Skeletal muscle cell (primary cell): ENCODE data around the gene LDLRAD3.
A peak's percentile ranks its signal among the peaks of the same experiment; 100 is the strongest.

ENCODE experiments used
- DNase-seq: peaks from one replicate; pipeline ENCODE4 v3.0.0-alpha.2; 2010; ENCODE audit warnings: low read depth
- H3K4me3 ChIP-seq: 2 replicates; pipeline ENCODE4 v1.5.1; 2011; ENCODE audit warnings: low read depth, mild to moderate bottlenecking, control low read depth, low read length, moderate library complexity

LDLRAD3 gene

GRCh38 chr11:35923452-35923851, 20.4 kb upstream of the LDLRAD3 start:
- DNase-seq: no peak
- H3K4me3 ChIP-seq: no peak overlapping the region

DNA sequence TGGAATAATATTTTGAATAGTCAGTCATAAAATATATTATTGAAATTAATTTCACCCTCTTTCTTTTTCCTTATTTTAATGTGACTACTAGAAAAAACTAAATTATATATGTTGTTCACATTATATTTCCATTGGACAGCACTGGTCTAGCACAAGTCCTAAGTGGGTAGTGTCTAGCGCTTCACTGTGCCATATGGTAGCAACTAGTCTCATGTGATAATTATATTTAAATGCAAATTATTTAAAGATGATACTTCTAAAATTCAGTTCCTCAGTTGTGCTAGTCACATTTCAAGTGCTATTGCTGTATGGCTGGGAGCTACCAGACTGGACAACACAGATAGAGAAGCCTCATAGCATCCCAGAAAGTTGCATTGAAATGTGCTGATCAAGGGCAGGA, 19.1 kb upstream of the LDLRAD3 start:
- no peak overlapping the region for H3K4me3 ChIP-seq
- no peak for DNase-seq

GRCh38 chr11:35927104-35927503, 16.8 kb upstream of the LDLRAD3 start:
- DNase-seq: no peak
- H3K4me3 ChIP-seq: no peak overlapping the region

DNA sequence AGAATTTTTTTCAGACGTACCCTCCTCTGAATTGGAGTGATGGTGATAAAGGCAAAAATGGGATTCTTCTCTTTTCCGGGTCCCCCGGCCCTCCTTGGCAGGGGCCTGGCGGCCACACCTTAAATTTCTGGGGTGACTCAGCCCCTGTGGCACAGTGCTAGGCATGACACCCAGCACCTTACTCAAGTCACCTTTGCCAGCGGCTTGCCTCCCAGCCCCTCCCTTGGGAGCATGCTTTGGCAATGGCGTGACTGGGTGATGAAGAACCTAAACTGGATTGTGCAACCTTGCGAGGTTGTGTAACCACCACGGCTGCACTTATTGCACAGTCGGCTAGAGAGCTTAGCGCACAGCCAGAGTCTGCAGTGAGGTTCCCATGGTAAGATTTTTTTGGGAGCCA, 16.2 kb upstream of the LDLRAD3 start:
- no peak overlapping the region for H3K4me3 ChIP-seq
- DNase-seq: peak; percentile 69

GRCh38 chr11:35928688-35929395, 15.0 kb upstream of the LDLRAD3 start:
- H3K4me3 ChIP-seq: no peak overlapping the region
- DNase-seq: no peak

GRCh38 chr11:35930466-35930865, 13.4 kb upstream of the LDLRAD3 start:
- H3K4me3 ChIP-seq: no peak overlapping the region
- DNase-seq: no peak

DNA sequence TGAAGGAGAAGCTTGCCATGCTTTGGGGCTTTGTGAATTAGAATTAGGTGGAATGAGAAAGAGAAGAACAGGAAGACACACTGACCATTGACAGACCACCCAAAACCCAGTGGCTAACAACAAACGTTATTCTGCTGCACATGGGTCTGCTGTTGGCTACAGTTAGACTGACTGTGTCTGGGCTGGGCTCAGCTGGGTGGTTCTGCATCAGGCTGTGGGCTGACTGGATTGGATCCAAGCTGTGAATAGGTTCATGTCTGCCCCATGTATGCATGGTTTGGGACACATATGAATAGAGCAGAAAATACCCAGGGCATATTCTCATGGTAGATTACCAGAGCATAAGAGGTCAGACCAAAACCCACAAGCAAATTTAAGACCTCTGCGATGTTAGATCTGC, 11.7 kb upstream of the LDLRAD3 start:
- H3K4me3 ChIP-seq: no peak overlapping the region
- no peak for DNase-seq

DNA sequence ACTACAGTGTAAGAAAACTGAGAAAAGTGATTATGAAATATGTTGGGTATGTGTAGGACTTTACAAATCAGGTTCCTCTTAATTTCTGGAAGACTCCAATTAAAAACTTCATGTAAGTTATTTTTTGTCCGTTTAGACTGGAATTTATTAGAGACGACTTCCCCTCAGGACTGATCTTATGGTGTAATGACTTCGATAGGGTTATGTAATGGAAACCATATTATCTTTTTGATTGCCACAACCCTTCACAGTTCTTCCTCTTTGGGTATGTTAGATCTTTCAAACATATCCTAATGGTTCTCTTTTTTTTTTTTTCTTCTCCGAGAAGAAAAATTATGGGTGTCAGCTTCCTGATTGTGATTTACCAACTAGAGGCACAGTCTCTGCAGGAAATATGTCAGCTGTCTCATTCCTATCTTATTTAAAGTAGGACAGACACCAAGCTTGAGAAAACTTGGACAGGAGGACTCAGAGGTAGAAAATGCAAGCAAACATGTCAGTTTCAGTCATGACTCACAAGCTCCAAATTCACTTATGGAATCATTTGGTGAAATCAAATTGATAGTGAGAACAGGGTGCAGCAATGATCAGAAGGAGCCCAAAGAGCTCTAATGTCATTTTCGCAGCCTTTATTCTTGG, 11.1 kb upstream of the LDLRAD3 start:
- no peak for DNase-seq

GRCh38 chr11:35933320-35933871, 10.5 kb upstream of the LDLRAD3 start:
- no peak overlapping the region for H3K4me3 ChIP-seq
- DNase-seq: no peak

More for the DNA sequence above, 11.1 kb upstream of the LDLRAD3 start:
- no peak overlapping the region for H3K4me3 ChIP-seq

DNA sequence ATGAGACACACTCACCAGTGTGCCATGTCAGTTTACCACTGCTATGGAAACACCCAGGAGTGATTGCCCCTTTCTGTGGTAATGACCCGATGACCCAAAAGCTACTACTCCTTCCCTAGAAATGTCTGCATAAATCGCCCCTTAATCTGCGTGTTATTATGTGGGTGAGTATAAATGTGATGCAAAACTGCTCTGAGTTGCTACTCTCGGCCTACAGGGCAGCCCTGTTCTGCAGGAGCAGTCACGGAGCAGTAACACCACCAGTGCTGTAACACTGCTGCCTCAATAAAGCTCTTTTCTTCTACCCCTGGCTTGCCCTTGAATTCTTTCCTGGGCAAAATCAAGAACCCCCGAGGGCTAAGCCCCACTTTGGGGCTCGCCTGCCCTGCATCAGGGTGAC, 9.6 kb upstream of the LDLRAD3 start:
- H3K4me3 ChIP-seq: no peak overlapping the region
- DNase-seq: no peak

GRCh38 chr11:35934981-35935380, 8.9 kb upstream of the LDLRAD3 start:
- no peak for DNase-seq

DNA sequence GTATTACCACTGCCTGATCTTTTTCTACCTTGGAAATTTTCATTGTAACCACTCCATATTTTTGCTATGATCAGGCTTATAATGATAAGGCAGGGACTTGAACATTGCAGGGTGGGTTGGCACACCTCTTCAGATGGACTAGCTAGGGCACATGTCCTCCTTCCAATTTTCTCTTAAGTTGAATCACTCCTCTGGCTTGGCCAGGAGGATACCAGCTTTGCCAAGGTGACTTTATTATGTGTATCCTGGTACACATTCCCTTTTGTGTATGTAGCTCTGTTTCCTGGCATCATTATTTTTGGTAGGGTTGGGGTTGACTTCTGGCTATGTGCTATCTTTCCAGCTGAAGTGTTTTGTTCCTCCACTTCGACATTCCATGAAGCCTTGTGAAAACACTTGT, 8.5 kb upstream of the LDLRAD3 start:
- no peak overlapping the region for H3K4me3 ChIP-seq
- no peak for DNase-seq

More at GRCh38 chr11:35934981-35935380, 8.9 kb upstream of the LDLRAD3 start:
- no peak overlapping the region for H3K4me3 ChIP-seq

DNA sequence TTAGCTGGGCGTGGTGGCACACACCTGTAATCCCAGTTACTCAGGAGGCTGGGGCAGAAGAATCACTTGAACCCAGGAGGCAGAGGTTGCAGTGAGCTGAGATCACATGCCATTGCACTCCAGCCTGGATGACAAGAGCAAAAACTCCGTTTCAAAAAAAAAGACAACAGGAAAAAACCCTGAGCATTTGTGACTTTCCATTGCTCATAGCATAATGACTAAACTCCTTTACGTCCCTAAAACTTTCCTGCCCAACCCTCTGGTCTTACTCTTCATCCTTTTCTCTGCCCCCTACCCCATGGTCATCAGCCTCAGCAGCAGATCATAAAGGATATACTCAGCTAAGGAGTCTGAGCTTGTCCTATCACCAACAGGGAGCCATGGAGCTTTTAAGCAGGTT, 6.8 kb upstream of the LDLRAD3 start:
- DNase-seq: no peak
- H3K4me3 ChIP-seq: no peak overlapping the region

- DNase-seq: no peak
These were observed 6.2 kb upstream of the LDLRAD3 start for GRCh38 chr11:35937700-35938099.

DNA sequence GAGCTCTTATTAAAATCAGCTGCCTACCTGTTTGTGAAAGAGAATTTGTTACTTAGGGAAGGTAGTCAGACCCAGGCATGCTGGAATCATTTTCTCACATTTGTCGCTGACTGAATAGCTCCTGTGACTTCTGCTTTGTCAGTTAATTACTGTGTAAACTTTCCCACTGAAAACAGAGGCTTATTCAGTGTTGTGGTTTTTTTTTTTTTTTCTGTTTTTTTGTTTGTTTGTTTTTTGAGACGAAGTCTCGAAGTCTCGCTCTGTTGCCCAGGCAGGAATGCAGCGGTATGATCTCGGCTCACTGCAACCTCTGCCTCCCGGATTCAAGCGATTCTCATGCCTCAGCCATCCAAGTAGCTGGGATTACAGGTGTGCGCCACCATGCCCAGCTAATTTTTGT, 5.6 kb upstream of the LDLRAD3 start:
- H3K4me3 ChIP-seq: no peak overlapping the region
- DNase-seq: no peak

More at GRCh38 chr11:35937700-35938099, 6.2 kb upstream of the LDLRAD3 start:
- no peak overlapping the region for H3K4me3 ChIP-seq

DNA sequence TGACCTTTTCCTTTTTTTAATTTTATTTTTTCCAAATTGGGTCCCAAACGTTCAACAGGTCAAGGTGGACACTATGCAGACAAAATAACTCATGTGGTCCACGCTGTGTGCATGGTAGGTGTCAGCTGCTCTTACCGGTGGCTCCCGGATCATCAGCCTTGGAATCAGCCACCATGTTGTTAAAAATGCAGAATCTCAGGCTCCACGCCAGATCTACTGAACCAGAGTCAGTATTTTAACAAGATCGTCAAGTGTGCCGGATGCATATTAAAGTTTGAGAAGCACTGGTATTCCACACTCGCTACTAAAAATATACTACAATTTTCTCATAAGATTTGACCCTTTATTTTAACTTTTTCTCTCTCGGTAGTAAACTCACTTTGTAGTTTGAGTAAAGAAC, 553 bp upstream of the LDLRAD3 start:
- DNase-seq: no peak
- H3K4me3 ChIP-seq: peak overlapping the region; percentile 49

DNA sequence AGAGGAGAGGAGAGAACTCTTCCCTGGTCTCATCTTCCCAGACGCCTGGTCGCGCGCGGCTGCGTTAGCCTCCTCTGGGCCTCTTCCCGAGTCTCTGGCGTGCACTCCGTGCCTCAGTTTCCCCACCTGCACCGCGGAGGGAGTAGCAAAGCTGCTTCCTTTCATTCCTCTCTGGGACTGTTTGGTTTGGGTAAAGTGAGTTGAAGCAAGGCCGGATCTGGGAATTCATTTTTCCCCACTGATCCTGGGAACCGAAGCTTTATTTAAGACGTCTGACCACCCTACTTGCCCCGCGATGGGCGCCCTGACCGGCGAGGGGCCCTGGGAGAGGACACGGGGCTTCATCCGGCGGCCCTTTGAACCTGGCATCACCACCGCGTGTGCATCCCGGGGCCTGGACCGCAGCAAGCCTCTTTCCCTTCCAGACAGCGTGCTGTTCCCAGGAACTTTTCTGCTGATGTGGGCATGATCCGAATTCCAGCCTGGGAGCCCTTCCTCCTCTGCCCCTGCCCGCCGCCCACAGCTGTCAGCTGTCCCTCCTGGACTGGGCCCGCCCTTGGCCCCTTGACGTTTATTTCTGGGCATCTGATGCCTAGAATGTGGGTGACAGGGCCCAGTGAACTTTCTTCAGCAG, 758 bp downstream of the LDLRAD3 start:
- peak overlapping the region; percentile 61 for H3K4me3 ChIP-seq
- DNase-seq: no peak

DNA sequence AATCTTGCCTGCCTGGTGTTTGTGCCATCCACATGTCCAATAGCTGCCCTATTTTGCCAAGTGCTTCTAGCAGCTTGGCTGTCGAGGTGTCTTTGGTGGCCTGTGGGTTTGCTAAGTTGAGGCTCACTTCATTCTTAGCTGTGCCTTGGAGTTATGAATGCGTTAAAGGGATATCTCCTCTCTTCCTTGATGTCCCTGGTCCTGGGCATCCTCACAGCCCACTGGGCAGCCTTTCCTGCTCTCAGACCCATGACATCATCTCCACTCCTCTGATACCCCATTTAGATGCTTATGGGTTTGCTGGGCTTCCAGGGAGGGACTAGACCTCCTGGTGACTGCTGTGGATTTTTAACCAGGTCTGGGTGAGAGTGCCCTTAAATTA, 1.3 kb downstream of the LDLRAD3 start:
- peak overlapping the region; percentile 61 for H3K4me3 ChIP-seq
- DNase-seq: no peak

DNA sequence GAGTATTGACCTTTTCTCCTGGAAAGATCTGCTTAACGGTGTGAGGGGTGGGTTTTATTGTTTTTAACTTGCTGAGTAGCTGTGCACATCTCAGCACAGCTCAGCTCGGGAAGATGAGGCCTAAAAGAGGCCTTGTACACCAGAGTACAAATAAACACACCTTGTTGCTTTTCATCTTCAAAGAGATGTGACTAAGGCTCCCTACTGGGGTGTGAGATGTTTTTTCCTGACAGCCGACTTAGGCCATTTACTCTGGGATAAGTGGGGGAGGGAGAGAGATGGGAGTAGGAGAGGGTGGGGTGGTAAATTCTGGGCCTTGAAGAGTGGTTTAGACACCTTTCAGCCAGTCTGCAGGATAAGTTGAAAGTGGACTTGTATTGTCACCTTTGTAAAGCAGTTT, 2.9 kb downstream of the LDLRAD3 start:
- no peak overlapping the region for H3K4me3 ChIP-seq
- DNase-seq: no peak

DNA sequence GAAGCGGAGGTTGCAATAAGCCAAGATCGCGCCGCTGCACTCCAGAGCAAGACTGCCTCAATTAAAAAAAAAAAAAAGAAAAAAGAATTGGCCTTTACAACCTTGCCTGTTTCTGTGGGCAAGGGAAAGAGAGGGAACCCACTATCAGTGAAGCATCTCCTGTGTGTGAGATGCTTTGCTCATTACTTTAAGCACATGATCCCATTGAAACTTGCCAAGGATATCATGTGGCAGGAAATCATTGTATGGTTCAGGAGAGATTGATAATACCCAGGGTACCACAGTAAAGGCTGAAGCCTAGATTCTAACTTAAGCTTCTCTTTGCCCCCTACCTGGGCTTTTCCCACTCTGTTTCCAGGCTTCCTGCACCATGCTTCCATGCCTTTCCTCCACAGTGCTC, 3.6 kb downstream of the LDLRAD3 start:
- DNase-seq: no peak
- H3K4me3 ChIP-seq: no peak overlapping the region

DNA sequence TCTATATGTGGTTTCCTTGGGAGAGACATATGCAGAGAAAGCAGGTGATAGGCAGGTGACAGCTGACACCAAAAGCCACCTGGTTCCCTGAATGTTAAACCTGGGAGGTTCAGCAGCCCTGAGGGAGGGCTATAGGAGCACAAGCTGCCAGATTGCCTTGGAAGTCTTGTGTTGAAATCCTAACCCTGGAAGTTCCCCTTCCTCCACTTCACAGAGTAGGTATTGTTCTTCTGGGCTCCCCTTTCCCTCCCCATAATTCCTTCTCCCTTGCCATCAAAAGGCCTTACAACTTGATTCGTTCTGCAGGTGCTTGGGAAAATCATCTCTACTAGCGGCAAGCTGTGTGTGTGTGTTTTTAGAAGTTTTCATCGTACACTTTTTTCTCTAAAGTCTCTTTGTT, 5.4 kb downstream of the LDLRAD3 start:
- no peak for DNase-seq
- no peak overlapping the region for H3K4me3 ChIP-seq
